ENCODE results near the gene BSDC1.

GRCh38 chr1:32421775-32422174 lies 27.5 kb upstream of the BSDC1 start:
- TF ChIP-seq POLR2AphosphoS5 (IDR thresholded peaks at IDR 0.05; ENCODE audit: low read depth): no peak
- TF ChIP-seq, protein P1, sequence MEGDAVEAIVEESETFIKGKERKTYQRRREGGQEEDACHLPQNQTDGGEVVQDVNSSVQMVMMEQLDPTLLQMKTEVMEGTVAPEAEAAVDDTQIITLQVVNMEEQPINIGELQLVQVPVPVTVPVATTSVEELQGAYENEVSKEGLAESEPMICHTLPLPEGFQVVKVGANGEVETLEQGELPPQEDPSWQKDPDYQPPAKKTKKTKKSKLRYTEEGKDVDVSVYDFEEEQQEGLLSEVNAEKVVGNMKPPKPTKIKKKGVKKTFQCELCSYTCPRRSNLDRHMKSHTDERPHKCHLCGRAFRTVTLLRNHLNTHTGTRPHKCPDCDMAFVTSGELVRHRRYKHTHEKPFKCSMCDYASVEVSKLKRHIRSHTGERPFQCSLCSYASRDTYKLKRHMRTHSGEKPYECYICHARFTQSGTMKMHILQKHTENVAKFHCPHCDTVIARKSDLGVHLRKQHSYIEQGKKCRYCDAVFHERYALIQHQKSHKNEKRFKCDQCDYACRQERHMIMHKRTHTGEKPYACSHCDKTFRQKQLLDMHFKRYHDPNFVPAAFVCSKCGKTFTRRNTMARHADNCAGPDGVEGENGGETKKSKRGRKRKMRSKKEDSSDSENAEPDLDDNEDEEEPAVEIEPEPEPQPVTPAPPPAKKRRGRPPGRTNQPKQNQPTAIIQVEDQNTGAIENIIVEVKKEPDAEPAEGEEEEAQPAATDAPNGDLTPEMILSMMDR (conservative IDR thresholded peaks at IDR 0.05; ENCODE audit: low read depth in 2 of 2): no peak
- TF ChIP-seq EZH2 (IDR thresholded peaks at IDR 0.05; ENCODE audit: low read depth, unreplicated experiment): no peak
- no peak for TF ChIP-seq REST (IDR thresholded peaks at IDR 0.05; ENCODE audit: unreplicated experiment)
- no peak for TF ChIP-seq CREB1 (CRISPR knock-in tag; IDR thresholded peaks at IDR 0.05; ENCODE audit: low read depth)
- TF ChIP-seq EZH2phosphoT487 (IDR thresholded peaks at IDR 0.05; ENCODE audit: unreplicated experiment): no peak
- no peak for TF ChIP-seq ZNF331 (CRISPR knock-in tag; IDR thresholded peaks at IDR 0.05; ENCODE audit: low read depth)
- no peak for TF ChIP-seq JUNB (IDR thresholded peaks at IDR 0.05; ENCODE audit: unreplicated experiment)
- TF ChIP-seq STAT1 (IDR thresholded peaks at IDR 0.05; ENCODE audit: unreplicated experiment): no peak

Data from GM23338 (cell line).